Gastrocnemius medialis (tissue), 4 donors: ENCODE data around the gene BPIFB2.

ENCODE experiments used
- POLR2A ChIP-seq, 2 donors: fragments of 450-650 bp; IDR thresholded peaks; one replicate each; pipeline ENCODE4 v1.6.1; 2017; ENCODE audit warnings: antibody characterized with exemption in 2 of 2, mild to moderate bottlenecking in 2 of 2, moderate library complexity in 2 of 2
- TF ChIP-seq, protein P1 (sequence below), 5 experiments: fragments of 450-650 bp in 3 of 5; fragments of 200-600 bp in 2 of 5; sonication (generic) in 2 of 5; IDR thresholded peaks in 4 of 5; conservative IDR thresholded peaks in 1 of 5; 1 replicate in 4 of 5; 2 replicates in 1 of 5; pipeline ENCODE4 v1.5.1; 2016 to 2019; ENCODE audit warnings: antibody characterized with exemption in 5 of 5, mild to moderate bottlenecking in 3 of 5, moderate library complexity in 3 of 5

DNA sequence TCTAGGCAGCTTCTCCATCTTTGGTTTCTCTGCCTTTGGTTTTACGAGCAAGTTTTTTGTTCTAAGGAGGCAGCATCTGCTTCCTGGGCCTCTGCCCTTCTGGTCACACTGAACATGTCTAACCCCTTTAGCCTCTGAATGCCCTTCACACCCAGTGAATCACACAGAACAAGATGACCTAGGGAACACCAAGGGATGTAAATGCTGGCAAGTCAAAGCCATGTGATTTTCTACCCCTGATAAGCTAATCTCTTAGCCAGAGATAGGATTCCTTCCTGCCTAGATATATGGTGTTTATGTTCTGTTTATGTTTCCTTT is 16.7 kb downstream of the BPIFB2 start:
- TF ChIP-seq, protein P1, sequence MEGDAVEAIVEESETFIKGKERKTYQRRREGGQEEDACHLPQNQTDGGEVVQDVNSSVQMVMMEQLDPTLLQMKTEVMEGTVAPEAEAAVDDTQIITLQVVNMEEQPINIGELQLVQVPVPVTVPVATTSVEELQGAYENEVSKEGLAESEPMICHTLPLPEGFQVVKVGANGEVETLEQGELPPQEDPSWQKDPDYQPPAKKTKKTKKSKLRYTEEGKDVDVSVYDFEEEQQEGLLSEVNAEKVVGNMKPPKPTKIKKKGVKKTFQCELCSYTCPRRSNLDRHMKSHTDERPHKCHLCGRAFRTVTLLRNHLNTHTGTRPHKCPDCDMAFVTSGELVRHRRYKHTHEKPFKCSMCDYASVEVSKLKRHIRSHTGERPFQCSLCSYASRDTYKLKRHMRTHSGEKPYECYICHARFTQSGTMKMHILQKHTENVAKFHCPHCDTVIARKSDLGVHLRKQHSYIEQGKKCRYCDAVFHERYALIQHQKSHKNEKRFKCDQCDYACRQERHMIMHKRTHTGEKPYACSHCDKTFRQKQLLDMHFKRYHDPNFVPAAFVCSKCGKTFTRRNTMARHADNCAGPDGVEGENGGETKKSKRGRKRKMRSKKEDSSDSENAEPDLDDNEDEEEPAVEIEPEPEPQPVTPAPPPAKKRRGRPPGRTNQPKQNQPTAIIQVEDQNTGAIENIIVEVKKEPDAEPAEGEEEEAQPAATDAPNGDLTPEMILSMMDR (IDR thresholded peaks at IDR 0.05 in 4 of 5, conservative IDR thresholded peaks at IDR 0.05 in 1 of 5) = no peak
- no peak for TF ChIP-seq POLR2A (IDR thresholded peaks at IDR 0.05)
